Lung (tissue), 12 donors: ENCODE results near the gene ZRANB1. TPM values are rescaled to one million over a fixed set of nuclear protein-coding genes. Genes with fewer than 3 reads are reported as not detected.
"Not testable (repeated sequence)": the region's sequence is repeated elsewhere in the genome, so short reads cannot be mapped to it uniquely, and the experiment has no call there.

ENCODE experiments used
- ATAC-seq: fragments of 200-7000 bp; cut with Tn5 transposase; one replicate; pipeline ENCODE4 v1.9.1; 2020; ENCODE audit warnings: moderate number of reproducible peaks; ENCODE audit not compliant: insufficient read depth, low FRiP score
- DNase-seq, 3 donors: peaks; one replicate each; pipeline ENCODE4 v3.0.0-alpha.2; 2013 to 2017
- H3K27ac ChIP-seq, 2 donors: one replicate each; pipeline ENCODE4 v1.5.1; 2013; ENCODE audit warnings: mild to moderate bottlenecking in 2 of 2, moderate library complexity in 2 of 2, control low read depth in 1 of 2, inconsistent platforms in 1 of 2, low read depth in 1 of 2, low read length in 1 of 2
- H3K27me3 ChIP-seq, 3 donors: one replicate each; pipeline ENCODE4 v1.5.1; 2013; ENCODE audit warnings: low read length in 2 of 3; ENCODE audit not compliant: control insufficient read depth in 3 of 3, insufficient read depth in 3 of 3
- H3K36me3 ChIP-seq, 4 donors: one replicate each; pipeline ENCODE4 v1.5.1; 2013; ENCODE audit warnings: low read length in 4 of 4, mild to moderate bottlenecking in 1 of 4, moderate library complexity in 1 of 4; ENCODE audit not compliant: control insufficient read depth in 4 of 4, insufficient read depth in 4 of 4
- H3K4me1 ChIP-seq, 5 donors: one replicate each; pipeline ENCODE4 v1.5.1; 2013; ENCODE audit warnings: low read length in 5 of 5, mild to moderate bottlenecking in 2 of 5, moderate library complexity in 1 of 5; ENCODE audit not compliant: control insufficient read depth in 5 of 5, insufficient read depth in 5 of 5
- H3K4me3 ChIP-seq: one replicate; pipeline ENCODE4 v1.5.1; 2013; ENCODE audit warnings: mild to moderate bottlenecking, control low read depth, moderate library complexity
- H3K9ac ChIP-seq, 2 donors: one replicate each; pipeline ENCODE4 v1.5.1; 2013; ENCODE audit warnings: low read length in 2 of 2, control low read depth in 1 of 2; ENCODE audit not compliant: insufficient read depth in 1 of 2
- H3K9me3 ChIP-seq, 4 donors: one replicate each; pipeline ENCODE4 v1.5.1; 2013; ENCODE audit warnings: low read length in 3 of 4, mild to moderate bottlenecking in 1 of 4, moderate library complexity in 1 of 4; ENCODE audit not compliant: control insufficient read depth in 4 of 4, insufficient read depth in 3 of 4
- CTCF ChIP-seq: IDR thresholded peaks from 2 replicates; pipeline ENCODE4 v1.5.1; 2012; ENCODE audit warnings: mild to moderate bottlenecking; ENCODE audit errors: control extremely low read depth, extremely low read depth
- WGBS, 2 donors: extraction: QIAGEN DNeasy Blood & Tissue Kit; methylation state at CpG; one replicate each; pipeline ENCODE4 v1.1.7; 2013; 5-methylcytosine and 5-hydroxymethylcytosine counted together
- polyA plus RNA-seq, 2 donors: library from polyadenylated mRNA; stranded (reverse); fragments of 200-250 nt; gene quantifications; one replicate each; pipeline ENCODE4 v1.2.1, GENCODE V29; 2013
- total RNA-seq, 2 donors: library from RNA; depleted of rRNA in 1 of 2; stranded (reverse); fragments of >200 nt in 1 of 2; gene quantifications; one replicate each; pipeline ENCODE4 v1.2.1, GENCODE V29; 2014 to 2021
- donor health status: control.
- donor health status: control.
- donor health status: Bipolar disorder and iron deficiency.
- donor health status: healthy.
- donor health status: DM: yes; HTN: yes; CAD: no.

Gene ZRANB1
- total and polyA plus RNA-seq, 4 donors, result 6.3 to 45.5 (median 10.8) TPM

GRCh38 chr10:124911124-124912067 lies 30.5 kb upstream of the ZRANB1 start:
- Histone ChIP-seq H3K9me3 (no peaks in the 10 kb centered on the region), H3K9ac (peak overlapping the region in 1 of 2 donors; percentile 49), H3K27ac (peak overlapping the region in 1 of 2 donors; percentile 57), H3K4me3 (no peak overlapping the region), H3K36me3 (no peaks in the 10 kb centered on the region), H3K27me3 (no peaks in the 10 kb centered on the region), H3K4me1 (peaks cover 0 to 16% (median 0%) of the 10 kb centered on the region in 5 donors)
- DNase-seq, result peak in 2 of 3 donors; percentile 42 to 67
- no peak for ATAC-seq
- TF ChIP-seq CTCF, result no peak
- WGBS, 2 donors, result 32 to 39% methylated on average over 14 of the region's 14 CpGs

GRCh38 chr10:124912101-124912886 lies 29.6 kb upstream of the ZRANB1 start:
- Histone ChIP-seq H3K27me3 (no peaks in the 10 kb centered on the region), H3K9ac (no peak overlapping the region), H3K27ac (peak overlapping the region in 1 of 2 donors; percentile 57), H3K36me3 (no peaks in the 10 kb centered on the region), H3K4me1 (peaks cover 0 to 16% (median 0%) of the 10 kb centered on the region in 5 donors), H3K9me3 (no peaks in the 10 kb centered on the region), H3K4me3 (no peak overlapping the region)
- 43 to 69% methylated on average over 5 of the region's 5 CpGs for WGBS, 2 donors
- no peak for DNase-seq
- TF ChIP-seq CTCF, result no peak
- ATAC-seq, result no peak

GRCh38 chr10:124913167-124913566 lies 28.8 kb upstream of the ZRANB1 start:
- Histone ChIP-seq H3K27me3 (no peaks in the 10 kb centered on the region), H3K4me3 (no peak overlapping the region), H3K36me3 (no peaks in the 10 kb centered on the region), H3K9me3 (no peaks in the 10 kb centered on the region), H3K4me1 (peaks cover 0 to 17% (median 0%) of the 10 kb centered on the region in 5 donors), H3K27ac (no peak overlapping the region), H3K9ac (no peak overlapping the region)
- TF ChIP-seq CTCF, result no peak
- ATAC-seq, result no peak
- WGBS, 2 donors, result 86 to 96% methylated on average over 3 of the region's 3 CpGs
- no peak for DNase-seq

GRCh38 chr10:124914398-124914797 lies 27.5 kb upstream of the ZRANB1 start:
- peaks cover 0 to 27% (median 10%) of the 10 kb centered on the region in 5 donors for H3K4me1 ChIP-seq
- 89 to 94% methylated on average over 15 to 16 of the region's 16 CpGs for WGBS, 2 donors
- not testable (repeated sequence) for H3K9ac ChIP-seq, H3K9me3 ChIP-seq, DNase-seq, H3K27me3 ChIP-seq, H3K27ac ChIP-seq, ATAC-seq, H3K36me3 ChIP-seq, H3K4me3 ChIP-seq
